MM.1S (cell line): ENCODE results near the gene MTO1.
"Not testable (repeated sequence)": the region's sequence is repeated elsewhere in the genome, so short reads cannot be mapped to it uniquely, and the experiment has no call there.

ENCODE experiments used
- DNase-seq: peaks from one replicate; pipeline ENCODE4 v3.0.0-alpha.2; 2015
- H2AFZ ChIP-seq: fragments of 300-600 bp; sonication (generic); 2 replicates; pipeline ENCODE4 v1.6.0; 2016; ENCODE audit warnings: antibody characterized with exemption, low read length
- H3F3A ChIP-seq: fragments of 300-600 bp; sonication (generic); 2 replicates; pipeline ENCODE4 v1.6.1; 2016; ENCODE audit warnings: mild to moderate bottlenecking, antibody characterized with exemption, low read length, moderate library complexity, mixed read lengths; ENCODE audit not compliant: insufficient read depth
- H3K27ac ChIP-seq: fragments of 300-600 bp; sonication (generic); 2 replicates; pipeline ENCODE4 v1.5.1; 2016; ENCODE audit warnings: mild to moderate bottlenecking, low read length
- H3K27me3 ChIP-seq: fragments of 300-600 bp; sonication (generic); replicated peaks from 2 replicates; pipeline ENCODE4 v1.6.0; 2016; ENCODE audit warnings: low read length; ENCODE audit not compliant: insufficient read depth
- H3K36me3 ChIP-seq: fragments of 300-600 bp; sonication (generic); replicated peaks from 2 replicates; pipeline ENCODE4 v1.6.1; 2016; ENCODE audit warnings: mild to moderate bottlenecking, low read length, mixed read lengths; ENCODE audit not compliant: insufficient read depth
- H3K4me1 ChIP-seq: fragments of 300-600 bp; sonication (generic); 2 replicates; pipeline ENCODE4 v1.6.1; 2016; ENCODE audit warnings: low read length, mixed read lengths
- H3K4me2 ChIP-seq: fragments of 300-600 bp; sonication (generic); 2 replicates; pipeline ENCODE4 v1.6.0; 2016; ENCODE audit warnings: low read depth, low read length
- H3K4me3 ChIP-seq: fragments of 300-600 bp; sonication (generic); 2 replicates; pipeline ENCODE4 v1.5.1; 2016; ENCODE audit warnings: low read length, mixed read lengths
- H3K79me2 ChIP-seq: fragments of 300-600 bp; sonication (generic); 2 replicates; pipeline ENCODE4 v1.6.1; 2016; ENCODE audit warnings: mixed run types, low read length, mixed read lengths
- H3K9ac ChIP-seq: fragments of 300-600 bp; sonication (generic); 2 replicates; pipeline ENCODE4 v1.6.1; 2016; ENCODE audit warnings: low read length, mixed read lengths
- H3K9me2 ChIP-seq: fragments of 300-600 bp; sonication (generic); replicated peaks from 2 replicates; pipeline ENCODE4 v1.6.1; 2016; ENCODE audit warnings: mild to moderate bottlenecking, low read length, mixed read lengths; ENCODE audit not compliant: insufficient read depth
- H3K9me3 ChIP-seq: fragments of 300-600 bp; sonication (generic); replicated peaks from 2 replicates; pipeline ENCODE4 v1.6.1; 2016; ENCODE audit warnings: mild to moderate bottlenecking, low read length, mixed read lengths; ENCODE audit not compliant: insufficient read depth
- H4K20me1 ChIP-seq: fragments of 300-600 bp; sonication (generic); 2 replicates; pipeline ENCODE4 v1.6.1; 2016; ENCODE audit warnings: mild to moderate bottlenecking, low read length, moderate library complexity, mixed read lengths; ENCODE audit not compliant: insufficient read depth
- EZH2 ChIP-seq: fragments of 300-600 bp; sonication (generic); optimal IDR thresholded peaks from 2 replicates; pipeline ENCODE3; 2017; ENCODE audit warnings: low read depth, mild to moderate bottlenecking, antibody characterized with exemption, low read length, mixed read lengths
- EZH2phosphoT487 ChIP-seq: fragments of 300-600 bp; sonication (generic); IDR thresholded peaks from 2 replicates; pipeline ENCODE4 v1.6.1; 2018; ENCODE audit warnings: antibody characterized with exemption, low read length
- TF ChIP-seq, protein P1 (sequence below): fragments of 300-600 bp; sonication (generic); IDR thresholded peaks from 2 replicates; pipeline ENCODE4 v1.5.1; 2016; ENCODE audit warnings: antibody characterized with exemption, low read length, mixed read lengths

Gene MTO1

DNA sequence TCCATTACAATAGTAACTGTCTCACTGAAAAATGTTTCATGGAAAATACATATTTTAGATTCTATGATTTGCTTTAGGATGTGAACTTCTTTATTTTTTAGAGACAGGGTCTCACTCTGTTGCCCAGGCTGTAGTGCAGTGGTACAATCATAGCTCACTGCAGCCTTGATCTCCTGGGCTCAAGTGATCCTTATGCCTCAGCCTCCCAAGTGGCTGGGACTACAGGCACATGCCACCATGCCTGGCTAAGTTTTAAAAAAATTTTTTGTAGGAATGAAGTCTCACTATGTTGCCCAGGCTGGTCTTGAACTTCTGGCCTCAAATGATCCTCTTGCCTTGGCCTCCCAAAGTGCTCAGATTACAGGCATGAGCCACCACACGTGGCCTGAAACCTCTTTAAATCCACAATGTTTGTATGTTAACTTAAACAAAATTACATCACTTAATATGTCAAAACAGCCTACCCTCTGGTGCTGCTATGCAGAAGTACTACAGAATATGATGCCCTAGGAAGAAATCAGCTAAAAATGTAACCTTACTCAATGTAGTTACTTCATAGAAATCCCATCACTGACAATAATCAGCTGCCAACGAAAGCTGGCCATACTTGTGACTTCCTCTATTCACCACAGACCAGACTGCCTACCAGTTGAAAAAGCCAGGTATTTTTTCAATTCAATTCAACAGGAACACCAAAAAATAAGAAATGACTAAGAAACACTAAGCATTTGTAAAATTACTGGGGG lies 41.7 kb downstream of the MTO1 start:
- H3K27ac ChIP-seq: no peak overlapping the region
- no peaks in the 10 kb centered on the region for H3K79me2 ChIP-seq
- no peak for DNase-seq
- H3K9ac ChIP-seq: no peak overlapping the region
- no peak overlapping the region for H3K4me3 ChIP-seq
- no peaks in the 10 kb centered on the region for H3K27me3 ChIP-seq
- no peaks in the 10 kb centered on the region for H4K20me1 ChIP-seq
- H3K4me2 ChIP-seq: no peak overlapping the region
- H3K36me3 ChIP-seq: peaks cover 1% of the 10 kb centered on the region; the same call in 1 of the 2 replicates
- no peaks in the 10 kb centered on the region for H3K9me3 ChIP-seq
- H3K4me1 ChIP-seq: no peaks in the 10 kb centered on the region
- no peaks in the 10 kb centered on the region for H3K9me2 ChIP-seq
- no peak for TF ChIP-seq EZH2phosphoT487
- no peak for TF ChIP-seq EZH2
- TF ChIP-seq, protein P1, sequence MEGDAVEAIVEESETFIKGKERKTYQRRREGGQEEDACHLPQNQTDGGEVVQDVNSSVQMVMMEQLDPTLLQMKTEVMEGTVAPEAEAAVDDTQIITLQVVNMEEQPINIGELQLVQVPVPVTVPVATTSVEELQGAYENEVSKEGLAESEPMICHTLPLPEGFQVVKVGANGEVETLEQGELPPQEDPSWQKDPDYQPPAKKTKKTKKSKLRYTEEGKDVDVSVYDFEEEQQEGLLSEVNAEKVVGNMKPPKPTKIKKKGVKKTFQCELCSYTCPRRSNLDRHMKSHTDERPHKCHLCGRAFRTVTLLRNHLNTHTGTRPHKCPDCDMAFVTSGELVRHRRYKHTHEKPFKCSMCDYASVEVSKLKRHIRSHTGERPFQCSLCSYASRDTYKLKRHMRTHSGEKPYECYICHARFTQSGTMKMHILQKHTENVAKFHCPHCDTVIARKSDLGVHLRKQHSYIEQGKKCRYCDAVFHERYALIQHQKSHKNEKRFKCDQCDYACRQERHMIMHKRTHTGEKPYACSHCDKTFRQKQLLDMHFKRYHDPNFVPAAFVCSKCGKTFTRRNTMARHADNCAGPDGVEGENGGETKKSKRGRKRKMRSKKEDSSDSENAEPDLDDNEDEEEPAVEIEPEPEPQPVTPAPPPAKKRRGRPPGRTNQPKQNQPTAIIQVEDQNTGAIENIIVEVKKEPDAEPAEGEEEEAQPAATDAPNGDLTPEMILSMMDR: no peak
- no peaks in the 10 kb centered on the region for H3F3A ChIP-seq
- no peak overlapping the region for H2AFZ ChIP-seq

GRCh38 chr6:73504160-73504559 lies 42.6 kb downstream of the MTO1 start:
- H3K9me3 ChIP-seq: no peaks in the 10 kb centered on the region
- TF ChIP-seq EZH2 (no peak), EZH2phosphoT487 (no peak)
- TF ChIP-seq, protein P1: no peak
- DNase-seq: no peak

GRCh38 chr6:73505142-73505541 lies 43.6 kb downstream of the MTO1 start:
- 0 out of 2 replicates have a peak, but pooled peaks cover 8% of the 10 kb centered on the region for H3K4me1 ChIP-seq
- no peaks in the 10 kb centered on the region for H4K20me1 ChIP-seq
- H3F3A ChIP-seq: 0 out of 2 replicates have a peak, but pooled peaks cover 13% of the 10 kb centered on the region
- H3K4me3 ChIP-seq: no peak overlapping the region
- H3K9me2 ChIP-seq: no peaks in the 10 kb centered on the region
- no peak overlapping the region for H3K4me2 ChIP-seq
- H3K27me3 ChIP-seq: no peaks in the 10 kb centered on the region
- no peaks in the 10 kb centered on the region for H3K79me2 ChIP-seq
- H3K36me3 ChIP-seq: no peaks in the 10 kb centered on the region; the same call in 1 of the 2 replicates
- TF ChIP-seq EZH2phosphoT487 (no peak), EZH2 (no peak)
- TF ChIP-seq, protein P1: no peak
- H3K27ac ChIP-seq: no peak overlapping the region
- H3K9me3 ChIP-seq: no peaks in the 10 kb centered on the region
- H2AFZ ChIP-seq: no peak overlapping the region
- no peak for DNase-seq
- H3K9ac ChIP-seq: no peak overlapping the region

More at GRCh38 chr6:73504160-73504559, 42.6 kb downstream of the MTO1 start:
- H3K9me2 ChIP-seq: no peaks in the 10 kb centered on the region
- no peaks in the 10 kb centered on the region for H3K79me2 ChIP-seq
- H3K36me3 ChIP-seq: no peaks in the 10 kb centered on the region; the same call in 1 of the 2 replicates
- no peak overlapping the region for H3K4me3 ChIP-seq
- no peak overlapping the region for H3K27ac ChIP-seq
- no peaks in the 10 kb centered on the region for H4K20me1 ChIP-seq
- no peak overlapping the region for H2AFZ ChIP-seq
- H3K9ac ChIP-seq: no peak overlapping the region
- H3K27me3 ChIP-seq: no peaks in the 10 kb centered on the region
- H3K4me2 ChIP-seq: no peak overlapping the region
- 0 out of 2 replicates have a peak, but pooled peaks cover 10% of the 10 kb centered on the region for H3F3A ChIP-seq
- 0 out of 2 replicates have a peak, but pooled peaks cover 3% of the 10 kb centered on the region for H3K4me1 ChIP-seq

- not testable (repeated sequence) for H3K79me2 ChIP-seq, H3K4me1 ChIP-seq, H3K36me3 ChIP-seq, H3K4me2 ChIP-seq, H3K4me3 ChIP-seq, H2AFZ ChIP-seq, H3K9me3 ChIP-seq, H3K9ac ChIP-seq, H3K27me3 ChIP-seq, H3K27ac ChIP-seq, H3K9me2 ChIP-seq, H4K20me1 ChIP-seq, DNase-seq
- 0 out of 2 replicates have a peak, but pooled peaks cover 13% of the 10 kb centered on the region for H3F3A ChIP-seq
Observed at GRCh38 chr6:73505705-73506104, 44.2 kb downstream of the MTO1 start.
